Loucy (cell line): ENCODE results near the gene SELENOS.

Experiments
- H2AFZ ChIP-seq: fragments of 200-600 bp; sonication (generic); 2 replicates; pipeline ENCODE4 v1.6.0; 2016; ENCODE audit warnings: antibody characterized with exemption, mild to moderate bottlenecking, low read length, moderate library complexity
- H3F3A ChIP-seq: fragments of 200-600 bp; 2 replicates; pipeline ENCODE4 v1.6.0; 2016; ENCODE audit warnings: antibody characterized with exemption, low read depth, mild to moderate bottlenecking
- H3K27me3 ChIP-seq: fragments of 200-600 bp; sonication (generic); 2 replicates; pipeline ENCODE4 v1.6.1; 2014; ENCODE audit warnings: low read length, mild to moderate bottlenecking; ENCODE audit not compliant: insufficient read depth, poor library complexity, severe bottlenecking
- H3K36me3 ChIP-seq: fragments of 200-600 bp; sonication (generic); 2 replicates; pipeline ENCODE4 v1.6.1; 2016; ENCODE audit warnings: low read length; ENCODE audit not compliant: insufficient read depth
- H3K4me1 ChIP-seq: fragments of 200-600 bp; sonication (generic); 2 replicates; pipeline ENCODE4 v1.5.1; 2014; ENCODE audit warnings: low read length, mild to moderate bottlenecking; ENCODE audit not compliant: insufficient read depth, poor library complexity, severe bottlenecking
- H3K4me2 ChIP-seq: fragments of 200-600 bp; sonication (generic); 2 replicates; pipeline ENCODE4 v1.6.0; 2014; ENCODE audit warnings: antibody characterized with exemption, low read length, low read depth, mild to moderate bottlenecking; ENCODE audit not compliant: poor library complexity, severe bottlenecking
- H3K4me3 ChIP-seq: fragments of 200-600 bp; sonication (generic); 2 replicates; pipeline ENCODE4 v1.5.1; 2014; ENCODE audit warnings: low read length, mild to moderate bottlenecking, mixed read lengths; ENCODE audit not compliant: poor library complexity, severe bottlenecking
- H3K79me2 ChIP-seq: fragments of 200-600 bp; sonication (generic); 2 replicates; pipeline ENCODE4 v1.6.1; 2014; ENCODE audit warnings: low read length; ENCODE audit not compliant: insufficient read depth
- H3K9ac ChIP-seq: fragments of 200-600 bp; sonication (generic); 2 replicates; pipeline ENCODE4 v1.6.0; 2014; ENCODE audit warnings: mild to moderate bottlenecking, low read depth, low read length, moderate library complexity; ENCODE audit not compliant: poor library complexity, severe bottlenecking
- H3K9me2 ChIP-seq: fragments of 200-600 bp; sonication (generic); replicated peaks from 2 replicates; pipeline ENCODE4 v1.6.1; 2016; ENCODE audit warnings: low read depth, low read length, mixed read lengths
- H3K9me3 ChIP-seq: fragments of 200-600 bp; sonication (generic); 2 replicates; pipeline ENCODE4 v1.6.1; 2014; ENCODE audit warnings: mild to moderate bottlenecking, antibody characterized with exemption, low read length, low read depth; ENCODE audit not compliant: insufficient read depth
- H4K20me1 ChIP-seq: fragments of 200-600 bp; sonication (generic); 2 replicates; pipeline ENCODE4 v1.6.0; 2014; ENCODE audit warnings: antibody characterized with exemption, low read length, mild to moderate bottlenecking; ENCODE audit not compliant: insufficient read depth, poor library complexity, severe bottlenecking
- CTCF ChIP-seq: fragments of 200-600 bp; sonication (generic); conservative IDR thresholded peaks from 2 replicates; pipeline ENCODE4 v1.5.1; 2014; ENCODE audit warnings: mild to moderate bottlenecking, antibody characterized with exemption, low read length
- EZH2phosphoT487 ChIP-seq: fragments of 200-600 bp; IDR thresholded peaks from 2 replicates; pipeline ENCODE4 v1.6.1; 2018; ENCODE audit warnings: antibody characterized with exemption, mild to moderate bottlenecking, moderate library complexity, borderline replicate concordance

SELENOS gene

GRCh38 chr15:101309436-101310160, 32.3 kb upstream of the SELENOS start:
- Histone ChIP-seq H3K4me2 (no peak overlapping the region), H2AFZ (no peak overlapping the region), H3K4me3 (no peak overlapping the region), H3K9me3 (no peaks in the 10 kb centered on the region), H3K4me1 (no peaks in the 10 kb centered on the region), H3K9ac (no peak overlapping the region), H3F3A (no peaks in the 10 kb centered on the region), H4K20me1 (no peaks in the 10 kb centered on the region), H3K27me3 (no peaks in the 10 kb centered on the region), H3K9me2 (no peaks in the 10 kb centered on the region), H3K79me2 (no peaks in the 10 kb centered on the region), H3K36me3 (no peaks in the 10 kb centered on the region)
- TF ChIP-seq CTCF: no peak
- no peak for TF ChIP-seq EZH2phosphoT487

- Histone ChIP-seq H3F3A (no peaks in the 10 kb centered on the region), H3K9me3 (no peaks in the 10 kb centered on the region), H3K4me1 (no peaks in the 10 kb centered on the region), H3K9me2 (no peaks in the 10 kb centered on the region), H3K4me3 (no peak overlapping the region), H3K79me2 (no peaks in the 10 kb centered on the region), H4K20me1 (no peaks in the 10 kb centered on the region), H3K27me3 (no peaks in the 10 kb centered on the region), H2AFZ (no peak overlapping the region), H3K36me3 (no peaks in the 10 kb centered on the region), H3K9ac (no peak overlapping the region), H3K4me2 (no peak overlapping the region)
- TF ChIP-seq CTCF (no peak), EZH2phosphoT487 (no peak)
Observed at GRCh38 chr15:101308604-101309435, 31.5 kb upstream of the SELENOS start.

GRCh38 chr15:101307897-101308603, 30.8 kb upstream of the SELENOS start:
- TF ChIP-seq CTCF (no peak), EZH2phosphoT487 (no peak)
- Histone ChIP-seq H3K9ac (no peak overlapping the region), H3K4me1 (no peaks in the 10 kb centered on the region)

More at GRCh38 chr15:101307897-101308603, 30.8 kb upstream of the SELENOS start:
- Histone ChIP-seq H3K36me3 (no peaks in the 10 kb centered on the region), H3K4me3 (no peak overlapping the region), H2AFZ (no peak overlapping the region), H3K4me2 (no peak overlapping the region), H3K9me2 (no peaks in the 10 kb centered on the region), H3K27me3 (no peaks in the 10 kb centered on the region), H3F3A (no peaks in the 10 kb centered on the region), H3K79me2 (no peaks in the 10 kb centered on the region), H3K9me3 (no peaks in the 10 kb centered on the region), H4K20me1 (no peaks in the 10 kb centered on the region)
